LoVo (cell line): ENCODE data around the gene SLC39A11.
"Not testable (repeated sequence)": the region's sequence is repeated elsewhere in the genome, so short reads cannot be mapped to it uniquely, and the experiment has no call there.

Experiments used
- DNase-seq: peaks from one replicate; pipeline ENCODE4 v3.0.0-alpha.2; 2016; ENCODE audit warnings: low spot score

Gene SLC39A11

DNA sequence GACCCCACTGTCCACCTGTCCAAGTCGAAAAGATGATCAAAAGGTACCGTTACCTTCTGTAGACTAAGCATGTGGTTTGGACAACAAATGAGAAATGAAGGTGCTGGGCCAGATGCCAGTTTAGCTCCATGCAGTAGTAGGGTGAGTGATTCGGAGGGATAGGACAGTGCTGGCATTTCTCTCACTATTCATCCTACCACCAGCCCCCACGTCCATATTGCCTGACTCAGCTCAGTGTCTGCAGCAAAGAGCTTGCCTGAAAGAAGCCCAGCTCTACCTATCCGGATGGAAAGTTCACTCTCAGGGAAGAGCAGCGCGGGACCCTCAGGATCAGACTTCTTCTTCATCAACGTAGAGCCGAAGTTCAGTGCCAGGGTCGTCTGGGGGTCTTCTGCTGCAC is 145.0 kb downstream of the SLC39A11 start:
- no peak for DNase-seq

- DNase-seq, result no peak
These were observed 145.8 kb downstream of the SLC39A11 start for GRCh38 chr17:72946696-72947095.

- DNase-seq, result no peak
These were observed 146.3 kb downstream of the SLC39A11 start for GRCh38 chr17:72946156-72946555.

DNA sequence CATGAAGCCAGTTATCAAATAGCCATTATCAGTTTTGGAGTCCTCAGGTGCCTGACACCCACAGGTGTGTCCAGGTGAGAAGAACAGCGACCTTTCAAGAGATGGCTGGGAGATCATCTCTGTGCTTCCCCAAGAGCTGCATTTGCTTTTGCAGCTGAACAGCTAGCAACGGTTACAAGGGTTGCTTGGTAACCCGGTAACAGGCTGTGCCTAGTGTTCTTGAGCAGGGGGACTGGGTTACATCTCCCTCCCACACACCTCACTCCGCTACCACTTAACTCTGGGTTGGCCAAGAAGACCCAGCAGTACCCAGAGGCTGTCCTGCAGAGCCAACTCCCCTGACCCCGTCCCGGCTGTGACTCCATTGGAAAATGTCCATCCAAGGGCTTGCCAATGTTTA is 147.0 kb downstream of the SLC39A11 start:
- DNase-seq, result no peak

- no peak for DNase-seq
These were observed 148.4 kb downstream of the SLC39A11 start for GRCh38 chr17:72943826-72944689.

GRCh38 chr17:72942579-72942978 is 149.9 kb downstream of the SLC39A11 start:
- no peak for DNase-seq

DNA sequence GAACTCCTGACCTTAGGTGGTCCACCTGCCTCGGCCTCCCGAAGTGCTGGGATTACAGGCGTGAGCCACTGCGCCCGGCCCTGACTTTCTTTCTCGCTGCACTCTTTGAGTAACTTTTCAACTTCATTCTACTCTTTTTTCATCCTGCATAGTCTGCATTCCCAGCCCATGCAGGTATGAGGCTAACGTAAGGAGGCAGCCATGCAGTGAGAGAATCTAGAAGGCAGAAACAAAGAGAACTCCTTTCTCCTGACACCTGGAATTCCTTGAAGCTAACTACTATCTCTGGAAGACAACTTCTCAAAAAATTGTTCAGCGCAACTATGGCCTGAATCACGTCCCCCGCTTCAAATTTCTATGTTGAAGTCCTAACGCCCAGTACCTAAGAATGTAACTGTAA is 152.0 kb downstream of the SLC39A11 start:
- no peak for DNase-seq

- DNase-seq, result no peak
These were observed 154.0 kb downstream of the SLC39A11 start for GRCh38 chr17:72938482-72938881.

DNA sequence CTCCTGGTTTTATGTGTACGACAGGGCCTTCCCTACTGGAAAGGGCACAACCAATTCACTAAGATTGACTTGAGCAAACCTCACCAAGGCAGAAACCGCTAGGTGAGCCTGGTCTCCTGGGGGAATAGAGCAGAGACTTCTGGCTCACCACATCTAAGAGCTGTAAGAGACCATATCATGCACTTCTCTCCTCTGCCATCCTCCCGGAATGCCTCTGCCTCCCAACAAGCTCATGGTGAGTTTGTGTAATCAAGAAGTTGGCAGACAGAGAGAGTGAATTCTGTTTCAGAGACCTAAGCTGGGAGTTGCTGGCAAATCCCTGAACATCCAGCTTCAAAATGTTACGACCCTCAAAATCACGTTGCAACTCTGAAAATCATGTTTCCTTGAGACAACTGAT is 154.8 kb downstream of the SLC39A11 start:
- no peak for DNase-seq

GRCh38 chr17:72937254-72937653 is 155.2 kb downstream of the SLC39A11 start:
- DNase-seq, result not testable (repeated sequence)

- no peak for DNase-seq
These were observed 156.5 kb downstream of the SLC39A11 start for GRCh38 chr17:72935984-72936383.

GRCh38 chr17:72934927-72935326 is 157.6 kb downstream of the SLC39A11 start:
- no peak for DNase-seq

GRCh38 chr17:72931635-72932034 is 160.9 kb downstream of the SLC39A11 start:
- no peak for DNase-seq

DNA sequence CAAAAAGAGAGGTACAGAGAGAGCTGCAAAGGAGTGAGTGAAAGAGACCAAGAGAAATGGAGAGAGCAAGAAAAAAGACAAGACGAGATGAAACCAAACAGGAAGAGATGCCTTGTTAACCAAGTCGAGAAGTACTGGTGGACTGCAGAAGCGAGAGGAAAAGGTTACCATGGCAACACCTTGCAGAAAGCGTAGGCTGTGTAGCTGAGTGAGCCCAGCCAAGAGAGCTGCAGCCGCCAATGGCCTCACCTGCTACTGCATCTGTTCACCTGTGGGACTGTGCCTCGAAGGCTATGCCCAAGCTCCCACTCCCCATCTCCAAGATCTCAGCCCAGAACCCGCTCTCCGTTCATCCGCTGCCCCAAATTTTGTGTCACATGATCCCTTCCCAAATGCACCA is 161.3 kb downstream of the SLC39A11 start:
- DNase-seq, result no peak

DNA sequence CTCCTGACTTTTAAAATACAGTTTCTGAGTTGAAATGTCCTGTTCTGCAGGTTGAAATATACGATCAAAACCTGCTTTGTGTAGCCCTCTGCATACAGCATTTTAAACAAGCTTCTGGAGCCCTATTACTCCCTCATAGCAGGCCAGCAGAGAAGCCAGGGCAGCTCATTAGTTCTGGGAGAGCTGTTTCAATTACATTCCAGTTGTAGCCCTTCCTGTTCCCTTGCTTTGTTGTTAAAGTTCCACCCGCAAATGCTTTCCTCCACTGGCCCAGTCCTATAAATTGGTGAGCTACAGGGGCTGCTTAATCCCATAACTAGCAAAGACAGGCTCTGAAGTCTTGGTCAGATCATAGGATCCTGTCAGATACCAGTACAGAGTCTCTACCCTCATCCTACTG is 162.5 kb downstream of the SLC39A11 start:
- DNase-seq, result no peak

- DNase-seq, result no peak
These were observed 163.9 kb downstream of the SLC39A11 start for GRCh38 chr17:72928454-72929136.

DNA sequence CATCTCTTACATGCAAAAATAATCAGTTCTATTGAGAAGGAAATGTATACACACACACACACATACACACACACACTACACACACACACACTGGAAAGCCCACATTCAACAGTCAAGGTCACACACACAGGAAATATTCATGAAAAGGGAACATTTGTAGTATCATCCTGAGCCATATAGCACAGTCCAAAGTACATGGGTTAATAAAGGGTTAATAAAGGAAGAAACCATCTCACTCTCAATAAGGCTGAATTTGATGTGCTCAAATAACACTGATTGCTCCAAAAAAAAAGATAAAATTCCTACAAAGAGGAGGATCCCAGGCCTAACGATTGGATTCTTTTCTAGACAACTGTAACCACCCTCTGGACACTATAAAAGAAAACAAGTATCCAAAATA is 164.7 kb downstream of the SLC39A11 start:
- no peak for DNase-seq

DNA sequence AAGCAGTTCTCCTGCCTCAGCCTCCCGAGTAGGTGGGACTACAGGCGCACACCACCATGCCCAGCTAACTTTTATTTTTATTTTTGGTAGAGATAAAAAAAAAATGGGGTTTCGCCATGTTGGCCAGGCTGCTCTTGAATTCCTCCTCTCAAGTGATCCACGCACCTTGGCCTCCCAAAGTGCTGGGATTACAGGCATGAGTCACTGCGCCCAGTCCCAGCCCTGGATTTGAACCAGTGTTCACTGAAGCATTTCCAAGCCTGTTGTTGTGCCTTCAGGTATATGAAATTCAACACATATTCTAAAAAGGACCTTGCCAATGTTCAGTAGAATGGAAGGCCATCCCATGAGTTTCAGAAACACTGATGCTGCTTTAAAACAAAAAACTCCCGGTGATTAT is 165.3 kb downstream of the SLC39A11 start:
- DNase-seq, result no peak

DNA sequence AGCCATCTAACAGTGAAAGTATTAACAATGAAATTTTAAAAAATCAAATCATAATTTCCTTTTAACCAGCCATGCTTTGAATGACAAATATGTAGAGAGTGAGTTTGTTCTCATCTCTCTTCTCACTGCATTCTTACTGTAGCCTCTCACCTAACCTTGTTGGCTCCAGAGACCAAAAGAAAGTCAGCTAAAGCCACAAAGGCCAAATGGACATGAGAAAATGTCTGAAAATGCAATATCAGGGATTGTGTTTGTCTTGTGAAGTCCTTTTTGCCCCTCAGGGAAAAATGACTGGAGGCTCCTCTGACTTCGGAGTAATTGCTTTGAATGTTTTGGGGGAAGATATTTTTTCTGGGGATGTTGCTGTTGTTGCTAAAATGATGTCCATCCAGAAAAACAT is 166.3 kb downstream of the SLC39A11 start:
- DNase-seq, result no peak

- no peak for DNase-seq
These were observed 168.3 kb downstream of the SLC39A11 start for GRCh38 chr17:72924196-72924595.

DNA sequence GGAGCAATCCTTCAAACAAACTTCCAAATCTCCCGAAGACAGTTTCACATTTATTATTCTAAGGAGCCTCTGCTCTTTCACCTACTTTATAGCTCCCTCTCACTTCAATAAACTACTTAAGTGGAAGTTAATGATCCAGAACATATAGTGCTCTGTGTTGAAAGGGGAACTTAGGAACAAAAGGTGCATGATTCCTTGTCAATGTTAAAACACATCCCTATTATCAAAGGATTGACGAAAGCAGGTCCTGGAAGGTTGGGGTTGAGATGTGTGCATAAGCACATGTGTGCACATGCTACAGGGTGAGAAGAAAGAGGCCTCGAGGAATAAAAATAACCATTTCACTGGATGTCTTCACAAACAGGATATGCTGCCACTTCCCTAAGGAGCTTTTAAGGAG is 170.3 kb downstream of the SLC39A11 start:
- no peak for DNase-seq

- DNase-seq, result no peak
These were observed 171.0 kb downstream of the SLC39A11 start for GRCh38 chr17:72921347-72922054.

GRCh38 chr17:72920513-72920912 is 172.0 kb downstream of the SLC39A11 start:
- DNase-seq, result no peak
